ENCODE measurements around the gene ANXA2R.
"Not testable (repeated sequence)": the region's sequence is repeated elsewhere in the genome, so short reads cannot be mapped to it uniquely, and the experiment has no call there.

ANXA2R gene

DNA sequence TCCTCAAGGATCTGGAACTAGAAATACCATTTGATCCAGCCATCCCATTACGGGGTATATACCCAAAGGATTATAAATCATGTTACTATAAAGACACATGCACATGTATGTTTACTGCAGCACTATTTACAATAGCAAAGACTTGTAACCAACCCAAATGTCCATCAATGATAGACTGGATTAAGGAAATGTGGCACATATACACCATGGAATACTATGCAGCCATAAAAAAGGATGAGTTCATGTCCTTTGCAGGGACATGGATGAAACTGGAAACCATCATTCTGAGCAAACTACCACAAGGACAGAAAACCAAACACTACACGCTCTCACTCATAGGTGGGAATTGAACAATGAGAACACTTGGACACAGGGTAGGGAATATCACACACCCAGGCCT is 19.9 kb upstream of the ANXA2R start:
- not testable (repeated sequence) for DNase-seq

DNA sequence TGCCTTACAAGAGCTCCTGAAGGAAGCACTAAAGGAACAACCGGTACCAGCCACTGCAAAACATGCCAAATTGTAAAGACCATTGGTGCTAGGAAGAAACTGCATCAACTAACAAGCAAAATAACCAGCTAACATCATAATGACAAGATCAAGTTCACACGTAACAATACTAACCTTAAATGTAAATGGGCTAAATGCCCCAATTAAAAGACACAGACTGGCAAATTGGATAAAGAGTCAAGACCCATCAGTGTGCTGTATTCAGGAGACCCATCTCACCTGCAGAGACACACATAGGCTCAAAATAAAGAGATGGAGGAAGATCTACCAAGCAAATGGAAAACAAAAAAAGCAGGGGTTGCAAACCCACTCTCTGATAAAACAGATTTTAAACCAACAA is 15.0 kb upstream of the ANXA2R start:
- DNase-seq = not testable (repeated sequence)

DNA sequence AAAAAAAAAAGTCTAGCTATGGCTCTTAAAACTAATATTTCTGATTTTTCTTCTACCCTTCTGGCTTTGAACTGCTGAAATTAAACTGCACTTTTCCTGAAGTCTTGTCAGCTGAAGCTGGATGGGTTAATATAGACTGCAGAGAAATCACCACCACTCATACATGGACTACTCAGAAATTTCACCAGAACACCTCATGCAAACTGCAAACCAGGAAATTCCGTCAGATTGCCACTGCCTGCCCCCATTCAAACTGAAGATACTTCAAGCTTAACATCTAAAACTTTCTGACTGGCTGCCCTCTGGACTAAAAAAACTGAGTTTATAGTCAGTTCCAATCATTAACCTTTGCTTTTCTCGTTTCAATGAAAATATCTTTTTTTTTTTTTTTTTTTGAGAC is 11.6 kb upstream of the ANXA2R start:
- DNase-seq = no peak

DNA sequence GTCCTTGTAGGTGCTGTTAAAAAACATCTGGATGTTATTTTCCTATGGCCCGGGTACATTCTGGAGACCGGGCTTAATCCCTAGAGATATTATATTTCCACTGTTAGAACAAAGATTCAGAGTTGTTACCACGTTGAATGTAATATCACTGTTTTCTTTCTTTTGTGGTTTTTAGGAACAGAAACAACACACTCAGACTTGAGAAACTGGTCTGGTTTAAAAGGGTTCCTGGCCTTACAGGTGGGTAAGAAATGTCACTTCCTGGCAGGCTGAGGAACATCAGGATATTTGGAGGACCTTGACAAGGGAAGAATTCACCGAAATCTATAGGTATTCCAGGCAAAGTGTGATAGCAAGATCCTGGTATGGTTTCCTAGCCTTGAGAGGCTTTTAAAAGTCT is 10.3 kb upstream of the ANXA2R start:
- no peak for DNase-seq

DNA sequence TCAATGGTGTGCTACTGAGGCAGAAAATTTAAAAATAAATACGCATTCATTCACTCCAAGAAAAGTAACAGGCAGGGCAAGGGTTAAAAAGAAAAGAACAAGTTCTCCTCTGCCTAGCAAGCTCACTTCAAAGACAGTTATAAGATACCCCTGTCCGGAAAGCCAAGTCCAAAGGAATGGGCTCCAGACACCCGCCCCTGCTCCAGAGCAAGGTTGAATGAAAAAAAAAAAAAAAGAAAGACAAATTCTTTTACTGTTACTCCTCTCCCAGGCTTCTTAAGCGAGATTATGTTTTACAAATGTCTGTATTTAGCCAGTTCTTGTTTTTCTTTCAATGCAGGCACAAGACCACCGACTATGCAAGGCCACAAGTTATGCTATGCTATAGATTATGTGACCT is 9.1 kb upstream of the ANXA2R start:
- no peak for DNase-seq

DNA sequence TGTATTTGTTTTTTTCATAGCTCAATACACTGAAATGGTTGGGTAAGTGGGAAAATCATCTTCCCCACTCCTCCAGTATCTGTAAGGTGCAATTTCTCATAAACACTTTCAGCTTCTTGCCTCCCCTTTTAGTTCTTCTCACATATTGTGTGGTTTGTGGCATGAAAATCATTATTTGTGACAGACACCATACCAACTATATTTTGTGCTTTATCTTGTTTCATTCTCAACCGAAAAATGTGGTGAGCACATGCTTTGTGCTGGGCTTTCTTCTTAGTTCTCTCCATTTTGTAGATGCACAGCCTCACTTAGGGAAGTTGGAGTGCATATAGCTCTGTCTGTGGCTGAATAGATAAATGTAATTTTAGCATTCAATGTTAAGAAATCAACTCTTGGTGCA is 6.4 kb upstream of the ANXA2R start:
- no peak for DNase-seq

DNA sequence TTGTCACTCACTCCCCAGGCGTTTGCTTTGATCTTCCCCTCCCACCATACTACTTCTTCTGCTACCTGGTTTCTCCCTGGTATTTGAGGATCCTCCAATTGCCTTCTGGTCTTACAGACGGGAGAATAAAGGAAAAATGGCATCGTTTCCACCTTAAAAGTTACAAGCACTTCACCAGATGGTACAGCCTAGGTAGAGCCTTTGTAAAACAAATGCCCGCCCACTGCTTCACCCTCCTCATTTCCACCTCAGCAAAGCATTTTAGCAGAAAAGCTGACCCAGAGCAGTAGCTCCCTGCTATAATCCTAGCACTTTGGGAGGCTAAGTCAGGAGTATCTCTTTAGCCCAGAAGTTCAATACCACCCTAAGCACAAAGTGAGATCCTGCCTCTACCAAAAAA is 5.1 kb upstream of the ANXA2R start:
- no peak for DNase-seq

DNA sequence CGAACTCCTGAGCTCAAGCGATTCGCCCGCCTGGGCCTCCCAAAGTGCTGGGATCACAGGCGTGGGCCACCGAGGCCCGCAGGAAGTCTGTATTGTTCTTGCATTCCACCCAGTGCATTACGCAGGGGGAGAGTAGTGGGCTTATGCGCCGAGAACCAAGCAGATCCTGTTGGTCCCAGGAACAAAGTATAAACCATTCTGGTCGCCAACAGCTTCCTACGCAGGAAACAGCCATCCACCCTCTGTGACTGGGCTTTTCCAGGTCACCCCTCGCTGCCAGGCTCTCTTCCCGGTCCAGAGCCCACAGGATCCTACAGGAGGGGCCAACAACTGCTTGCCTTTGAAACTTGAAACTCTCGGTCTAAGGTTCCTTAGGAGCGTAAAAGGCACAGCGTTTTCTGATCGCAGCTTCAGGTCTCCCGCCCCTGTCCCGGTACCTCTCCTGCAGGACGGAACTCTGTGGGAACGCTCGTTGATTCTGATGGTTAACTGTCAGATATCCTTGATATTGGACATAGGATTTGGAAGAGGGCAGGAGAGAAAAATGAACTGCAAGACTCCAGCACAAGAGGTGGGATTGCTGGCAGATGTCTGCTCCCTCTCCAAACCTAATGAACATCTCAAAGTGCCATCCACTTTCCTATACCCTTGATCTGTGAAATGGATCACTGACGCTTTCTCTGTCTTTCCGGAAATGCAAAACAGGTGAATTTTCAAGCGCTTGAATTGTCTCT is 4.2 kb upstream of the ANXA2R start:
- DNase-seq = no peak

DNA sequence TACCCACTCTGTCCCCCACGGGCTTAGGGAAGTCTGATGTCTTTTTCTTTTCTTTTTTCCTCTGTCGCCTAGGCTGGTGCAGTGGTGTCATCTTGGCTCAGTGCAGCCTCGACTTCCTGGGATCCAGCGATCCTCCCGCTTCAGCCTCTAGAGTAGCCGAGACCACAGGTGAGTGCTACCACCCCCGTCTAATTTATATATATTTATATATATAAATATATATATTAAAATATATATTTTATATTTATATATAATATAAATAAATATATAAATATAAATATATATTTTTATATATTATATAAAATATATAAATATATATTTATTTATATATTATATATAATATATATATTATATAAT is 3.3 kb upstream of the ANXA2R start:
- DNase-seq = no peak

DNA sequence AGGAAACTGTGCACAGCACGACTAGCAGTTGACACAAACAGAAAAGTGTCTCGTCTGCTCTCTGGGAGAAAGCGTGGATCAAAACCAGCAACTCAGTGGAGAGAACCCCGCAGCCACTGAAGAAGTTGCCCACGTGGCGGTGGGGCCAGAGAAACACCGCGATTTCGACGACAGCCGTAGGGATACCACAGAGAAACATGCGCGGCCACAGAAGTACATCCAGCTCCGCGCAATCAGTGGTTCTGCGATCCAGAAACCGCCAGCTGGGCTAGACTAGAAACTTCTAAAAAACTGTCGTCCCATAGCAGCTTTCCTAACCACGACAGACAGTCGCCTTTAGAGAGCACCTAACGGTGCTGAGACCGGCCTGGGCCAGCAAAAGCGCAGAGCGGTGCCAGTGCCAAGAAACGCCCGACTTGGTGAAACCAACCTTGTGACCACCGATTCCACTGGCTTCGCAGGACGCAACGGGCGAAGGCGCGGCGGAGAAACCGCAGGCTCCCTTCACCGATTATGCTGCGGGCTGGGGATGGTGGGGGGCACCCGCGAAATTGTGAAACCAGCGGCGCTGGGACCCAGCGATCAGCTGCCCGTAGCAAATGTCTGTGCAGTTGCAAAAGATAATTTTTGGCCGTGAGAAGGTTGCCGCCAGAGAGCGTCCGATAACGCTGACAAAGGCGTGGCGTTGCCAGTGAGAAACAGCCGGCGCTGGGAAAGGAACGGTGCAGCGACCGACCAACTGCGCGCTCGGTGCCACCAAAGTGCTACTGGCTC is 2.7 kb upstream of the ANXA2R start:
- DNase-seq = peak; percentile 52 to 60

DNA sequence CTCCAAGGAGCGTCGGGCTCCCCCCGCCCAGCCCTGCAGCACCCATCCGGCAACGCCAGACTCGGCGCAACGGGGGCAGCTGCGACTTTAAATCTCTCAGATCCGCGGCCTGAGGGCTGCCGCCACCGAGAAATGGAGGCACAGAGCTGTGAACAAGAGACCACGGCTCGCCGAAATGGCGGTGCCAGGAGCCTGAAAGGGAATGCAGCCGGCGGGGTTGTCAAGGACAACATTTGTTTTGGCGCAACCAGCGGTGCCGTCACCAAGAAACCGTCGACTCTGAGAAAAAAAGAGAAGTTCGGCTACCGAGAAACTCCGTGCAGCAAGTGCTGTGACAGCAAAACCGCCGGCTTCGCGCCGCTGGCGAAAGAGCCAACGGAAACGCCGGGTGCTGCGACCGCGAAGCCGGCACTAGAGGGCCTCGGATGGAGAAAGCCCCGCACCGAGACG is 2.1 kb upstream of the ANXA2R start:
- peak; percentile 60 to 68 for DNase-seq

DNA sequence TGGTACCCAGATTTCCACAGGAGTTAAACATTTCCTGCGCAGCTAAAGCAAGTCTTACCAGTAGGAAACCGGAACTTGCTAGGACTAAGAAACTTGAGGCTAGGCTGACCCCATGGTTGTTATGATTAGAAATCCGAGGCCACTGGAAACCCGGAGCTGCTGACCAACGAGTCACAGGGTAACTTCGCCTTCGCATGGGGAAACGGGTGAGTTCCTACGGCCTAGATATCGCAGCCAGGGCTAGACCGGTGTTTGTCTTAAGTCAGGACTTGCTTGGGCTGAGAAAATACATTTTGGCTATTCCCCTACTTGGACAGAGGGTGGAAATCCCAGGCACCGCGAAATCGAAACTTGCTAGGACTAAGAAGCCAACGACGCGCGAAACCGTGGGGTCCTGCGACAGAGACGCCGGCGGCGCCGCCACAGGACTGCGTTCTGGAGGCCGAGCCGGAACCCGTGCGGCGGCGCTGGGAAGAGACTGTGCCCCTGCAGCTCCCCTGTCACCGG is 1.6 kb upstream of the ANXA2R start:
- peak; percentile 48 to 52 for DNase-seq

DNA sequence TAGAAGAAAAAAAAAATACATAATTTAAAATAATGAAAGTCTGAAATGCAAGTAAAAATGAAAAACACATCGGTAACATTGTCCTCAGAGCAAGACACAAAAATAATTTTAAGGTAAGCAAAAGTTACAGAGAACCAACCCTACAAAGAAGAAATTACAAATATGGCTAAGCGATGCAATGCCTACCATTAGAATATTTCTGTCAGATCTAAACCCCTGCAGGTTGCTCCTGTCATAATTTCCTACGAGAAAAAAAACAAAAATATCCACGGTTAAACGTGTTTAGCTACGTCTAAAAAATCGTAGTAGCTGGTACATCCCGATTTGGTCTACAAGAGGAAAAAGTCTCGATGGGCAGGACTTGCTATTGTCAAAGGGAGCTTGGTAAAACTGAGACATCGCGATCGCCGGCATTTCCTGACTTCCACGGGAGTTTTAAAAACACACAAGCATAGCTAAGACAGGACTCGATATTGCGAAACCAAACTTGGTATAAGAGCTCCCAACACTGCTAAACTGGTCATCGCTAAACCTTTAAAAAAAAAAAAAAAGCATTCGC is 1.1 kb upstream of the ANXA2R start:
- DNase-seq = no peak

DNA sequence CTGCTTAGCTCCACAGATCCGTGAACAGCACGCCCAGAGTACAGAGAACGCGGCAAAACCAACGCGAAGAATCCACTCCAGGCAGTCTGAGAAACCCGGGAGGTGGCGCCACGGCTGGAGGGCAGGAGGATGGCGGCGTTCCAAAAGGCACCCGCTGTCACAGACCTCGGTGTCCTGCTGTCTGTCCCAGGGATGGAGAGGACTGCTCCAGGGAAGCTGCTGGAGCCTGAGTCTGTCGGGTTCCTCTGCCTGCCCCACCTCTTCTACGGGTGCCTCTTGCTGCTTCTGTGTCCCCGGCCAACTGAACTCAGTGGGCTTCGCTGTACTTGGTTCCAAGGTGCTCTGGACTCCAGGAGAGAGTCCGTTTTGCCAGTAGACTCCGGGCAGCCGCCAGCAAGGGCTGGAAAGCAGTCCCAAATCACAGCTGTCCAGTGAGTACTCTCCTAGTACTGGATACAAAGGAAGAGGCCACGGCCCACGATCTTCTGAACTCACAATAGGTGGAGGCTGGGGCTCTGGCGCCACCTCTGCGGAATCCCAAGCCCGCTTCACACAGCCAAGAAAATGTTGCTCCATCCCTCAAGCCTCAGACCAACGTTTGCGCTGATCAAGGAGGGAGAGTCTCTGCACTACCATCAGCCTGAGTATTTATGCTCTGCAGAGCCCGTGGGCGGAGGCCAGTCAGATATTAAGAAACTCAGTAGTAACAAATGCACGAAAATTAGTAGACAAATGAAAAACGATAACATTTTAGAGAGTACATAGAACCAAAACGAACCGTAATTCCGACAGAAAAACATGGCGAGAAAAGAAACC is 440 bp downstream of the ANXA2R start:
- DNase-seq = peak; percentile 54 to 56

DNA sequence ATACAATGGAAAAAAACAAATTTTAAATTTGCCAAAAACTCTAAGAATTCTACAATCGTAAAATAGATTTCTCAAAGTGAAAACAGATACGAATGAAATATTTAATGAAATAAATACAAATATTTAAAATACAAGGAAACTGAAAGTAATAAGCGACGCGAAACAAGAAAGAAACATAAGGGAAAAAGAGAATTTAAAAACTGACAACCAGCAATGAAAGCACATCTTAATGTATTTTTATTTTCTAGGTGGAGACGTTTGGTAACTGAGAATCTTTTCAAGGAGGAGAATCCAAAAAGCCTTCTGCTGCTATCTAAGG is 1.0 kb downstream of the ANXA2R start:
- DNase-seq = no peak

DNA sequence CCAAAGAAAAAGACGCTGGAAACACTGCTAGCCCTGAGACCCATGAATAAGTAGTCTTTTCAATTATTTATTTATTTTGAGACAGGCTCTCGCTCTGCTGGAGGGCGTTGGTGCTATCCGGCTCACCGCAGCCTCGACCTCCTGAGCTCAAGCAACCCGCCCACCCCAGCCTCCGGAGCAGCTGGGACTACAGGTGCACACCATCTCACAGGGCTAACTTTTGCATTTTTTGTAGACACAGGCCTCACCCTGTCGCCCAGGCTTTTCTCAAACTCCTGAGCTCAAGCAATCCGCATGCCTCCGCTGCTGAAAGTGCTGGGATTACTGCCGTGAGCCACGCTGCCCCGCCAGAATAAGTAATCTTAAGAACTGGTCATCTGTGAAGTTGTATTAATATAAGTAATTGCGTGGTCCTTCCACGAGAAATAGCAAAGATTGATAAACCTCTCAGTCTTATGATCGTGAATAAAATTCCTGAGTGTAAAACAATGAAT is 1.6 kb downstream of the ANXA2R start:
- DNase-seq = peak in 1 of 2 donors; percentile 21

DNA sequence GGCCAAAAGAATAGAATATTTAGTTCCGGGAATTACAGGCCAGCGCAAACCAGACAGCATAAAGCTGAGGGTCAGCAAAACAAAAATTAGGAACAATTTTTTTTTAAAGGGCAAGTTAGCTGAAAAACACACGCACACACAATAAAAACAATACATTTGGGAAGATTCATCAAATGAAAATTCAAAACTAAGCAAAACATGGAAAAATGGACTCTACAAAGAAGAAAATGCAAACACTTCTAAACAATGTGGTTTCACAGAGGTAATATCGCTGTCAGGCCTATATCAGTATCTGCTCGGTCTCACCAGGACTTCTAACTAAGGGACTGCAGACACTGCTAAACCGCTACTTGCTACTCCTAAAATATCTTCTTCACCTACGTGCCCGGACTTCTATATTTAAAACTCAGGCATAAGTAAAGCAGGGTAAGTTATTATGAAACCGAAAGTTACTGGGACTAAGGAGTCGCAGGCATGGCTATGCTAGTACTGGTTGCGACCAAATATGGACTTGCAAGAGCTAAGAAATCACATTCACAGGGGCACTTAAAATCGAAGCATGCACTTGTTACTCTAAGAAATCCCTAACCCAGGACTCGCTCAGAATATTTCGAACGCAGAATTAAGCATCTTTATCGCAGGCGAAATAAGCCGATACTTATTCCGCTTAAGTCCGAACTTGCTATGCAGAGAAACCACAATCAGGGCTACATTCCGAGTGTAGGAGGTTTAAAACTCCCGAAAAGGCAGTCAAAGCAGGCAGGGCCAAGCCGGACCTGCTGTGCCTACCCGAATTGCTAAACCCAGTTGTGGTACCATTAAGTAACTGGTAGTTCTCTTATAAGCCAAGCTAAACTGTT is 2.3 kb downstream of the ANXA2R start:
- no peak for DNase-seq

DNA sequence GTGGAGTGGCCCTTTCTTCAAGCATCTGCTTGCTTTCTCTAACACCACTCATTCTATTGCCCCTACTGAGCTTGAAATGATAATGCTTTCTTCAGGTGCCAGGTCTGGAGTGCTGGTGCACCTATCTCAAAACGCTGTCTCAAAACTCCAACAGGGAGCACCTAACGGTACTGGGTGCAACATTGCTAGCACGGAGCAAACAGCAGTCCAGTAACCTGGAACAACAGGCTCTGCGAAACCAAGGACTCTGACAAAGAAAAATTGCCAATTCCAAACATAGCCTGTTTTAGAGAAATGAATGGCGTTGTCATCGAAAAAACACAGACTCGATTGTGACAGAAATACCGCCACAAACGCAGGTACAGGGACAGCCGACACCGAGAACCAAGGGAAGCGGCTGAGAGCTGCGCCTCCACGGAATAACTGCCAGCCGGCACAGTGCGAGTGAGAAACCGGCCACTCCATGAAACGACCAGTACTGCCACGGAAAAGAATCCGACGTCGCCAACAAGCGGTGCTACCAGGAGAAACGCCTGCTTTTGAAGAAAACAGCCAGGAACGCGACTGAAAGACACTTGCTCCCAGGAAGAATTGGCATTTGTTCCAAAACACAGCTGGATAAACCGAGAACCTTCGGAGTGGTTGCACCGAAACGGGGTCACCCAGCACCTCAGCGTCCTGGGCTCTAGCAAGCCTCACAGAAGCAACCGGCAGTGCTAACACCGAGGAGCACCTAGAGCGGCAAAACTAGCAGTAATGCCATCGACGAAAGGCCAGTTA is 3.1 kb downstream of the ANXA2R start:
- DNase-seq = no peak

DNA sequence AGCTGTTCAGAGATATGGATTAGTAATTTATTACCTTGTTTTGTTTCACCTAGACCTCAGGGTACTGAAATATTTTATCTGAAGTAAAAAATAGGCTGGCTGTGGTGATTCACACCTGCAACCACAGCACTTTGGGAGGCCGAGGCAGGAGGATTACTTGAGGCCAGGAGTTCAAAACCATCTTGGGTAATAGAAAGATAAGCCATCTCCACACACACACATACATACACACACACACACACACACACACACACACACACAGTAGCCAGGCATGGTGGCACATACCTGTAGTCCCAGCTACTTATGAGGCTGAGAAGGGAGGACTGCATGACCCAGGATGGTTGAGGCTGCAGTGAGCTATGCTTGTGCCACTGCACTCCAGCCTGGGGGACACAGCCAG is 3.7 kb downstream of the ANXA2R start:
- DNase-seq = no peak

DNA sequence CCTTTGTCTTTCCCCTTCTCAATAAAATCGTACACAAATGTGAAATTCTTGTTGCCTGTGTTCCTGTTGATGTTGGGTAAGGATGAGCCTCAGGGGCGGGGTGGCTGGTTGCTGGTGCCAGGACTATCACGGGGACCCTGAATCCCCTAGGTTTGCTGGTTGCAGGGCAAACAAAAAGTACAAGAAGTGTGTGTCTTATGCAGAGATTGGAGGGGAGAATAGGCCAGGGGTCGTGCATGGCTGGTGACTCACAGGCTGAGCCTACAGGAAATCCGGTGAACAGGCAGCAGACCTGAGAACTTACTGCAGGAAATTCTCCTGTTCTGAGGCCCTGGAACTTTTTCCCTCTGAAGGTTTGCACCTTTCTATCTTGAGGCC is 5.5 kb downstream of the ANXA2R start:
- DNase-seq = no peak

DNA sequence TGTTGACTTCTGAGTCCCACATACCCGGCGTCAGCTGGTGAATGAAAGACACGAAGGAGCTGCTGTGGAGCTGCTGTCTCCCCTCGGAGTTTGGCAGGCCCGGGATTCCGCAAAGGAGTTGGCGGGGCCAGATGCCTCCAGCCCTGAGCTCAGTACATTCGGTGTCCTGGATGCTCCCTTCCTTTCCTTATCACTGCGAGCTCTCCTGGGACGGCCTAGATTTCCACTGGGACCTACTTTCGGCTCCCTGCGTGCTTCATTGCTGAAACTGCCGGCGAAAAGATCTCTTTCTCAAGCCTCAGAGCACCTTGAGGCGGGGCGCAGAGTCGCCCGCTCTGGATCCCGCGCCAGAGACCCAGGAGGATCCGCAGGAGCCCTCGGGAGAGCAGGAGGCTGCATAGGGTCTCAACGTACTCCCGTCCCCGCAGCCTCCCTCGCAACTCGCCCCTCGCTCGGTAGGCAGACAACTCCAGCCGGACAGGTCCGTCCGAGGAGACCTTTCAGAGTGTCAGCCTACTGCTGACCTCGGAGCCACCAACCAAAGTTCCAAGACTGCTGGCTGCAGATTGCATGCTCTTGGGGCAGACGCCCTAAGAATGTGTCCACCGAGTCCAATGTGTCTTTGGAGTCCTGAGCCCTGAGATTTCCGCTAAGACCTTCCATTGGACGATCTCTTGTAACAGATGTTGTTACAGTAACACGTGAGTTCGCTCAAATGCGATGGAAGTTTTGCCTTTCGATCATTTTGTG is 6.1 kb downstream of the ANXA2R start:
- no peak for DNase-seq

All from stimulated activated CD4-positive, alpha-beta T cell treated with anti-CD3 and anti-CD28 coated beads, Interleukin-2, amount 100 ng/mL, for 48 hours (primary cell).